Measurements from ENCODE around the gene KRT78.

The KRT78 gene

DNA sequence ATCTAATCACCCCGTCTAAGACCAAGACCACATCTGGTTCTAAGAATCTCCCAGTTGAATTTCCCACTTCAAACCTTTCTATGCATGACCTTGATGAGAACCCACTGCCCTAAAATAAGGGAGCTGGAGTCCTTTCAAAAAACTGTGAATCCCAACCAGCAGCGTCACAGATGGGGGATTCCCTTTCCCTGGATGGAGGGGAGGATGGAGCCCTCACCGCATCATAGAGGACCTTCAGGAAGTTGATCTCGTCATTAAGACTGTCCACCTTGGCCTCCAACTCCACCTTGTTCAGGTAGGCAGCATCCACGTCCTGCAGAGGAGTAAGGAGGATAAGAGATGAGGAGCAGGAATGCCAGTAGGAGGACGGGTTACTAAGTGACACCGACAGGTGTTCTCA, 39.6 kb downstream of the KRT78 start:
- TF ChIP-seq, protein P1, sequence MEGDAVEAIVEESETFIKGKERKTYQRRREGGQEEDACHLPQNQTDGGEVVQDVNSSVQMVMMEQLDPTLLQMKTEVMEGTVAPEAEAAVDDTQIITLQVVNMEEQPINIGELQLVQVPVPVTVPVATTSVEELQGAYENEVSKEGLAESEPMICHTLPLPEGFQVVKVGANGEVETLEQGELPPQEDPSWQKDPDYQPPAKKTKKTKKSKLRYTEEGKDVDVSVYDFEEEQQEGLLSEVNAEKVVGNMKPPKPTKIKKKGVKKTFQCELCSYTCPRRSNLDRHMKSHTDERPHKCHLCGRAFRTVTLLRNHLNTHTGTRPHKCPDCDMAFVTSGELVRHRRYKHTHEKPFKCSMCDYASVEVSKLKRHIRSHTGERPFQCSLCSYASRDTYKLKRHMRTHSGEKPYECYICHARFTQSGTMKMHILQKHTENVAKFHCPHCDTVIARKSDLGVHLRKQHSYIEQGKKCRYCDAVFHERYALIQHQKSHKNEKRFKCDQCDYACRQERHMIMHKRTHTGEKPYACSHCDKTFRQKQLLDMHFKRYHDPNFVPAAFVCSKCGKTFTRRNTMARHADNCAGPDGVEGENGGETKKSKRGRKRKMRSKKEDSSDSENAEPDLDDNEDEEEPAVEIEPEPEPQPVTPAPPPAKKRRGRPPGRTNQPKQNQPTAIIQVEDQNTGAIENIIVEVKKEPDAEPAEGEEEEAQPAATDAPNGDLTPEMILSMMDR (IDR thresholded peaks at IDR 0.05; ENCODE audit: insufficient read depth, low read depth, low read length, missing control alignments): no peak
- no peak for DNase-seq (ENCODE audit: low read depth)

GRCh38 chr12:52808573-52809160, 40.1 kb downstream of the KRT78 start:
- TF ChIP-seq, protein P1 (IDR thresholded peaks at IDR 0.05; ENCODE audit: insufficient read depth, low read depth, low read length, missing control alignments): no peak
- no peak for DNase-seq (ENCODE audit: low read depth)
- H3K4me3 ChIP-seq (ENCODE audit: low read length): no peak overlapping the region

More for the DNA sequence above, 39.6 kb downstream of the KRT78 start:
- no peak overlapping the region for H3K4me3 ChIP-seq (ENCODE audit: low read length)

GRCh38 chr12:52807544-52808470, 41.0 kb downstream of the KRT78 start:
- DNase-seq (ENCODE audit: low read depth): no peak
- TF ChIP-seq, protein P1 (IDR thresholded peaks at IDR 0.05; ENCODE audit: insufficient read depth, low read depth, low read length, missing control alignments): no peak
- H3K4me3 ChIP-seq (ENCODE audit: low read length): no peak overlapping the region

- TF ChIP-seq, protein P1 (IDR thresholded peaks at IDR 0.05; ENCODE audit: insufficient read depth, low read depth, low read length, missing control alignments): no peak
- DNase-seq (ENCODE audit: low read depth): no peak
- H3K4me3 ChIP-seq (ENCODE audit: low read length): no peak overlapping the region
These were observed 41.8 kb downstream of the KRT78 start for GRCh38 chr12:52806821-52807543.

- no peak overlapping the region for H3K4me3 ChIP-seq (ENCODE audit: low read length)
- TF ChIP-seq, protein P1 (IDR thresholded peaks at IDR 0.05; ENCODE audit: insufficient read depth, low read depth, low read length, missing control alignments): no peak
- no peak for DNase-seq (ENCODE audit: low read depth)
These were observed 42.5 kb downstream of the KRT78 start for GRCh38 chr12:52806169-52806811.

GRCh38 chr12:52805739-52806138, 43.1 kb downstream of the KRT78 start:
- no peak overlapping the region for H3K4me3 ChIP-seq (ENCODE audit: low read length)
- TF ChIP-seq, protein P1 (IDR thresholded peaks at IDR 0.05; ENCODE audit: insufficient read depth, low read depth, low read length, missing control alignments): no peak
- DNase-seq (ENCODE audit: low read depth): no peak

All from epithelial cell of esophagus (primary cell).